ENCODE data around the gene MILR1. TPM values are rescaled to one million over a fixed set of nuclear protein-coding genes. Genes with fewer than 3 reads are reported as not detected.
"Not testable (repeated sequence)": the region's sequence is repeated elsewhere in the genome, so short reads cannot be mapped to it uniquely, and the experiment has no call there.

Gene MILR1
- total RNA-seq, 2 donors from 2014 or later, result 2.0 to 5.3 TPM

DNA sequence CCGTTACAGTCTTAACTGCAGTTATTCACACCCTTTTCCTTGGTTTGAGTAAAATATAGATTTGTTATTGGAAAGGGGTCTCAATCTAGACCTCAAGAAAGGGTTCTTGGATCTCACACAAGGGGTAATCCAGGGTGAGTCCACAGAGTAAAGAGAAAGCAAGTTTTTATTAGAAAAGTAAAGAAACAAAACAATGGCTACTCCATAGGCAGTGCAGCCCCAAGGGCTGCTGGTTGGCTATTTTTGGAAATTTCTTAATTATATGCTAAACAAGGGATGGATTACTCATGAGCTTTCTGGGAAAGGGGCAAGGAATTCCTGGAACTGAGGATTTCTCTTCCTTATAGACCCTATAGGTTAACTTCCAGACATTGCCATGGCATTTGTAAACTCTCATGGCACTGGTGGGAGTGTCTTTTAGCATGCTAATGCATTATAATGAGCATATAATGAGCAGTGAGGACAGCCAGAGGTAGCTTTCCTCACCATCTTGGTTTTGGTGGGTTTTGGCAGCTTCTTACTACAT, 24.5 kb upstream of the MILR1 start:
- Histone ChIP-seq H3K27ac (no peak overlapping the region), H3K36me3 (no peaks in the 10 kb centered on the region), H3K4me3 (no peak overlapping the region), H3K27me3 (no peaks in the 10 kb centered on the region), H3K9ac (ENCODE audit: low read depth in 2 of 2, low read length in 2 of 2) (no peak overlapping the region), H3K9me3 (no peaks in the 10 kb centered on the region), H3K4me1 (no peaks in the 10 kb centered on the region)
- TF ChIP-seq, protein P1, sequence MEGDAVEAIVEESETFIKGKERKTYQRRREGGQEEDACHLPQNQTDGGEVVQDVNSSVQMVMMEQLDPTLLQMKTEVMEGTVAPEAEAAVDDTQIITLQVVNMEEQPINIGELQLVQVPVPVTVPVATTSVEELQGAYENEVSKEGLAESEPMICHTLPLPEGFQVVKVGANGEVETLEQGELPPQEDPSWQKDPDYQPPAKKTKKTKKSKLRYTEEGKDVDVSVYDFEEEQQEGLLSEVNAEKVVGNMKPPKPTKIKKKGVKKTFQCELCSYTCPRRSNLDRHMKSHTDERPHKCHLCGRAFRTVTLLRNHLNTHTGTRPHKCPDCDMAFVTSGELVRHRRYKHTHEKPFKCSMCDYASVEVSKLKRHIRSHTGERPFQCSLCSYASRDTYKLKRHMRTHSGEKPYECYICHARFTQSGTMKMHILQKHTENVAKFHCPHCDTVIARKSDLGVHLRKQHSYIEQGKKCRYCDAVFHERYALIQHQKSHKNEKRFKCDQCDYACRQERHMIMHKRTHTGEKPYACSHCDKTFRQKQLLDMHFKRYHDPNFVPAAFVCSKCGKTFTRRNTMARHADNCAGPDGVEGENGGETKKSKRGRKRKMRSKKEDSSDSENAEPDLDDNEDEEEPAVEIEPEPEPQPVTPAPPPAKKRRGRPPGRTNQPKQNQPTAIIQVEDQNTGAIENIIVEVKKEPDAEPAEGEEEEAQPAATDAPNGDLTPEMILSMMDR (IDR thresholded peaks at IDR 0.05), result no peak
- intact Hi-C loops (cut with DNase I), result no loop called here
- no peak for DNase-seq

- intact Hi-C loops (cut with DNase I), result no loop called here
- no peaks in the 10 kb centered on the region for H3K4me1 ChIP-seq
- H3K9me3 ChIP-seq, result no peaks in the 10 kb centered on the region
- H3K9ac ChIP-seq (ENCODE audit: low read depth in 2 of 2, low read length in 2 of 2), result no peak overlapping the region
- TF ChIP-seq, protein P1 (IDR thresholded peaks at IDR 0.05), result no peak
- H3K27me3 ChIP-seq, result no peaks in the 10 kb centered on the region
- DNase-seq, result no peak
- no peaks in the 10 kb centered on the region for H3K36me3 ChIP-seq
- no peak overlapping the region for H3K27ac ChIP-seq
- H3K4me3 ChIP-seq, result no peak overlapping the region
Observed at GRCh38 chr17:64425191-64425590, 23.7 kb upstream of the MILR1 start.

GRCh38 chr17:64426596-64426995, 22.3 kb upstream of the MILR1 start:
- no peaks in the 10 kb centered on the region for H3K9me3 ChIP-seq
- TF ChIP-seq, protein P1 (IDR thresholded peaks at IDR 0.05), result no peak

GRCh38 chr17:64428406-64428805, 20.5 kb upstream of the MILR1 start:
- Histone ChIP-seq H3K27ac (no peak overlapping the region), H3K36me3 (no peaks in the 10 kb centered on the region), H3K9me3 (no peaks in the 10 kb centered on the region), H3K27me3 (no peaks in the 10 kb centered on the region), H3K9ac (ENCODE audit: low read depth in 2 of 2, low read length in 2 of 2) (no peak overlapping the region), H3K4me3 (no peak overlapping the region), H3K4me1 (no peaks in the 10 kb centered on the region)
- intact Hi-C loops (cut with DNase I), result no loop called here
- DNase-seq, result no peak
- TF ChIP-seq, protein P1 (IDR thresholded peaks at IDR 0.05), result no peak

More at GRCh38 chr17:64426596-64426995, 22.3 kb upstream of the MILR1 start:
- no peaks in the 10 kb centered on the region for H3K27me3 ChIP-seq
- H3K36me3 ChIP-seq, result no peaks in the 10 kb centered on the region
- H3K4me3 ChIP-seq, result no peak overlapping the region
- intact Hi-C loops (cut with DNase I), result no loop called here
- no peak for DNase-seq
- H3K9ac ChIP-seq (ENCODE audit: low read depth in 2 of 2, low read length in 2 of 2), result no peak overlapping the region
- H3K4me1 ChIP-seq, result no peaks in the 10 kb centered on the region
- H3K27ac ChIP-seq, result no peak overlapping the region

- intact Hi-C loops (cut with DNase I); H3K4me1 ChIP-seq; H3K9me3 ChIP-seq; H3K27me3 ChIP-seq; H3K9ac ChIP-seq (ENCODE audit: low read depth in 2 of 2, low read length in 2 of 2); H3K4me3 ChIP-seq; H3K36me3 ChIP-seq; DNase-seq; H3K27ac ChIP-seq: not testable (repeated sequence)
Observed at GRCh38 chr17:64430036-64430435, 18.9 kb upstream of the MILR1 start.

DNA sequence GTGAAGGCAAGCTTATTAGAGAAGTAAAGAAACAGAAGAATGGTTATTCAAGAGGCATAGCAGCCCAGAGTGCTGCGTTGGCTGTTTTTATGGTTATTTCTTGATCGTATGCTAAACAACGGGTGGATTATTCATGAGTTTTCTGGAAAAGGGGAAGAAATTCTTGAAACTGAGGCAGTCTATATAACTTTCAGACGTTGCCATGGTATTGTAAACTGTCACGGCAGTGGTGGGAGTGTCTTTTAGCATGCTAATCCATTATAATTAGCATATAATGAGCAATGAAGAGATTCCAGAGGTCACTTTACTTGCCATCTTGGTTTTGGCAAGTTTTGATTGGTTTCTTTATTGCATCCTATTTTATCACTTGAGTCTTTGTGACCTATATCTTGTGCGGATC, 17.4 kb upstream of the MILR1 start:
- no peak for DNase-seq
- TF ChIP-seq, protein P1 (IDR thresholded peaks at IDR 0.05), result no peak
- H3K27ac ChIP-seq, result no peak overlapping the region
- no peak overlapping the region for H3K9ac ChIP-seq (ENCODE audit: low read depth in 2 of 2, low read length in 2 of 2)
- no peaks in the 10 kb centered on the region for H3K9me3 ChIP-seq
- no peaks in the 10 kb centered on the region for H3K4me1 ChIP-seq
- H3K27me3 ChIP-seq, result no peaks in the 10 kb centered on the region
- no peak overlapping the region for H3K4me3 ChIP-seq
- intact Hi-C loops (cut with DNase I), result no loop called here
- no peaks in the 10 kb centered on the region for H3K36me3 ChIP-seq
